SK-N-SH treated with all-trans-retinoic acid at 6 μM for 48 hours (cell line): Measurements from ENCODE around the gene DPM3.
A peak's percentile ranks its signal among the peaks of the same experiment; 100 is the strongest.

ENCODE experiments used
- ATAC-seq: fragments of 200-7000 bp; cut with Tn5 transposase; 3 replicates; pipeline ENCODE4 v1.9.1; 2020; ENCODE audit warnings: mild to moderate bottlenecking, moderate library complexity
- ARNTL ChIP-seq: fragments of 450-650 bp; formaldehyde crosslinking; IDR thresholded peaks from 2 replicates; pipeline ENCODE4 v1.5.0; 2020; ENCODE audit warnings: low read depth, mild to moderate bottlenecking, moderate library complexity, borderline replicate concordance
- BACH2 ChIP-seq: fragments of 250-450 bp; sonication (Bioruptor Pico); IDR thresholded peaks from 2 replicates; pipeline ENCODE4 v1.9.0; 2021; ENCODE audit warnings: mild to moderate bottlenecking, borderline replicate concordance
- CSDC2 ChIP-seq: fragments of 250-450 bp; sonication (Bioruptor Pico); IDR thresholded peaks from 2 replicates; pipeline ENCODE4 v1.5.0; 2020; ENCODE audit warnings: mild to moderate bottlenecking, moderate library complexity
- ESRRG ChIP-seq: fragments of 250-450 bp; sonication (Bioruptor Pico); IDR thresholded peaks from 2 replicates; pipeline ENCODE4 v1.6.1; 2021; ENCODE audit warnings: mild to moderate bottlenecking
- GLIS3 ChIP-seq: fragments of 250-450 bp; sonication (Bioruptor Pico); IDR thresholded peaks from 2 replicates; pipeline ENCODE4 v1.5.0; 2020; ENCODE audit warnings: mild to moderate bottlenecking, moderate library complexity
- ISL1 ChIP-seq: fragments of 250-450 bp; sonication (Bioruptor Pico); IDR thresholded peaks from 2 replicates; pipeline ENCODE4 v2.1.2; 2022; ENCODE audit warnings: mild to moderate bottlenecking, moderate library complexity
- OSR1 ChIP-seq: fragments of 250-450 bp; sonication (Bioruptor Pico); IDR thresholded peaks from 2 replicates; pipeline ENCODE4 v1.8.0; 2022; ENCODE audit warnings: moderate library complexity, mild to moderate bottlenecking, inconsistent platforms
- PPARA ChIP-seq: fragments of 250-450 bp; sonication (Bioruptor Pico); IDR thresholded peaks from 2 replicates; pipeline ENCODE4 v1.5.0; 2020; ENCODE audit warnings: mild to moderate bottlenecking, borderline replicate concordance
- RARB ChIP-seq: fragments of 250-450 bp; sonication (Bioruptor Pico); IDR thresholded peaks from 2 replicates; pipeline ENCODE4 v1.8.0; 2021; ENCODE audit warnings: mild to moderate bottlenecking, moderate library complexity
- SNAI2 ChIP-seq: fragments of 250-450 bp; sonication (Bioruptor Pico); IDR thresholded peaks from 2 replicates; pipeline ENCODE4 v1.5.0; 2020; ENCODE audit warnings: mild to moderate bottlenecking, moderate library complexity
- TCF4 ChIP-seq: fragments of 250-450 bp; sonication (Bioruptor Pico); IDR thresholded peaks from 2 replicates; pipeline ENCODE4 v1.8.0; 2021; ENCODE audit warnings: mild to moderate bottlenecking, moderate library complexity, borderline replicate concordance
- TOX ChIP-seq: fragments of 250-450 bp; sonication (Bioruptor Pico); IDR thresholded peaks from 2 replicates; pipeline ENCODE4 v1.8.0; 2021; ENCODE audit warnings: mild to moderate bottlenecking, moderate library complexity, borderline replicate concordance
- ZC3H10 ChIP-seq: fragments of 250-450 bp; sonication (Bioruptor Pico); IDR thresholded peaks from 2 replicates; pipeline ENCODE4 v1.5.1; 2021; ENCODE audit warnings: mild to moderate bottlenecking, moderate library complexity
- ZFP3 ChIP-seq: fragments of 250-450 bp; sonication (Bioruptor Pico); IDR thresholded peaks from 2 replicates; pipeline ENCODE4 v1.5.0; 2020; ENCODE audit warnings: mild to moderate bottlenecking, moderate library complexity
- ZFP30 ChIP-seq: fragments of 450-650 bp; formaldehyde crosslinking; IDR thresholded peaks from 2 replicates; pipeline ENCODE4 v1.5.0; 2022; ENCODE audit warnings: mild to moderate bottlenecking, moderate library complexity
- ZNF70 ChIP-seq: fragments of 450-650 bp; formaldehyde crosslinking; IDR thresholded peaks from 2 replicates; pipeline ENCODE4 v1.5.0; 2020; ENCODE audit warnings: mild to moderate bottlenecking, moderate library complexity
- TF ChIP-seq, protein P1 (sequence below): fragments of 250-450 bp; sonication (Bioruptor Pico); IDR thresholded peaks from 2 replicates; pipeline ENCODE4 v1.5.1; 2020; ENCODE audit warnings: low read depth, mild to moderate bottlenecking, moderate library complexity
- TF ChIP-seq, protein P2 (sequence below): fragments of 250-450 bp; sonication (Bioruptor Pico); IDR thresholded peaks from 2 replicates; pipeline ENCODE4 v1.8.0; 2020; ENCODE audit warnings: mild to moderate bottlenecking, moderate library complexity, borderline replicate concordance
- TF ChIP-seq, protein P3 (sequence below): fragments of 250-450 bp; sonication (Bioruptor Pico); IDR thresholded peaks from 2 replicates; pipeline ENCODE4 v1.8.0; 2021; ENCODE audit warnings: low read depth, mild to moderate bottlenecking, moderate library complexity, borderline replicate concordance

The DPM3 gene

DNA sequence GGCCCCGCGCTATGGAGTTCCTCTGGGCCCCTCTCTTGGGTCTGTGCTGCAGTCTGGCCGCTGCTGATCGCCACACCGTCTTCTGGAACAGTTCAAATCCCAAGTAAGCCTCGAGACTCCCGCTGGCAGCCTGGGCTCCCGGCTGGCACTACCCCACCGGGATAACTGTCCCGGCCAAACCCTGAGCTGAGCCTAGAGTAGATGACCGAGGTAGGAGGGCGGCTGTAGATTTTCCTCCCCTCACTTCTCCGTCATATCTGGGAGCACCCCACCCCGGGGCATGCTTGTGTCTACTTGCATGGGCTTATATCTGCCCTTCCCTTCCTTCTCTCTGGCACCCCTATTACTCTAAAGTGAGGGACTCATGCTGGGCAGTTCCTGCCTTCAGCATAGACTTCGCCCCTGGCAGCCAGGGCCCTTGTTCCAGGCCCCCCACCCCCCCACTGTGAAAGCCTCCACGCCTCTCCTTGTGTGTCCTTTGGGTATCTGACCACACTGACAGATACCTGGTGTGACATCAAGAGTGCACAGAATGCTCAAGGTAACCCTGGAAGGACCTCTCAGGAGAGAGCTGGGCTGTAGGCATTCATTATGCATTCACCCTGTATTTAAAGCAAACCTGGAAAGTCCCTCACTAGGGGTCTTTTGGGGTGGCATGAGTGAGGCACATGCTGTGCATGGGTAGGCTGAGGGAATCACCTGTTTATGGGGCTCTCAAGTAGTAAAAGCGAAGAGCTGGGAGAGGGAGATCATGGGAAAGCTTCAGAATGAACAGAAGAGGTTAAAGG, 12.2 kb downstream of the DPM3 start:
- no peak for TF ChIP-seq ZC3H10 (CRISPR knock-in tag)
- peak; percentile 98 for TF ChIP-seq ZNF70 (CRISPR knock-in tag)
- peak; percentile 45 for ATAC-seq

DNA sequence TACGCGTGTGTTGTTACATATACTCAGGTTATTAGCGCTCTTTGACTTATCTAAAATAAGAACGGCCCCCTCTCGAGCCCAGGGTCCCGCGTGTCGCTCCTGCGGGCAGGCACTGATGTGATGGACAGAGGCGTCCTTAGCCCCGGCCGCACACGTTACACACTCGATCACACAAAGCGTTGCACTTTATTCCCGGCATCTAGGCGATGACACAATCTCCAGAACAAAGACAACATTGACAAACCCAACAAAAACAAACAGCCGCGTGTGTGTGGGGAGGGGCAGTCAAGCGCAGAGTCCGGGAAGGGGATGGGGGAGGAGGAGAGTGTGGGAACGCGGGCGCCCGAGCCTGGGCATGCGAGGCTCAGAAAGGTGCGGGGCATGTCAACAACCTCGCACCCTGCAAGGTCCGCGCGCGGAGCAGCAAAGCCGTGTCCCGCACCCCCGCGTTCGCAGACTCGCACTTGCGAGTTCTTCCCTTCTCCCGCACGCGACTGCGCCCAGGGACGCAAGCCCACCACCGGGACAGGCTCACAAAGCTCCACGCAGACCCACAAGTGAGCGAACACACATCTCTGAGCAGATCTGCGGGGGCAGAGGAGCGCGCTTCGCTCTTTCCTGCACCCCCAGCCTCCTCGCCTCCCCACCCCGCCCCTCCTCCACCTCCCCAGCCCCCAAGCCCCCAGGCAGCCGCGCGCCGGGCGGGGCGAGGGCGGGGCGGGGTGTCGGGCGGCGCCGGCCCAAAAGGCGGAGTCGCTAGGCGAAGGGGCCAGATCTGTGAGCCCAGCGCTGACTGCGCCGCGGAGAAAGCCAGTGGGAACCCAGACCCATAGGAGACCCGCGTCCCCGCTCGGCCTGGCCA, 13.0 kb downstream of the DPM3 start, which contains the start of gene EFNA1:
Gene EFNA1 (plus strand): TSS at position 772 of the 862 bp plus-strand sequence. CDS start 102 bp downstream, outside the sequence.
- TF ChIP-seq, protein P1, sequence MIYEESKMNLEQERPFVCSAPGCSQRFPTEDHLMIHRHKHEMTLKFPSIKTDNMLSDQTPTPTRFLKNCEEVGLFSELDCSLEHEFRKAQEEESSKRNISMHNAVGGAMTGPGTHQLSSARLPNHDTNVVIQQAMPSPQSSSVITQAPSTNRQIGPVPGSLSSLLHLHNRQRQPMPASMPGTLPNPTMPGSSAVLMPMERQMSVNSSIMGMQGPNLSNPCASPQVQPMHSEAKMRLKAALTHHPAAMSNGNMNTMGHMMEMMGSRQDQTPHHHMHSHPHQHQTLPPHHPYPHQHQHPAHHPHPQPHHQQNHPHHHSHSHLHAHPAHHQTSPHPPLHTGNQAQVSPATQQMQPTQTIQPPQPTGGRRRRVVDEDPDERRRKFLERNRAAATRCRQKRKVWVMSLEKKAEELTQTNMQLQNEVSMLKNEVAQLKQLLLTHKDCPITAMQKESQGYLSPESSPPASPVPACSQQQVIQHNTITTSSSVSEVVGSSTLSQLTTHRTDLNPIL = no peak
- no peak for TF ChIP-seq CSDC2 (CRISPR knock-in tag)
- TF ChIP-seq ARNTL (CRISPR knock-in tag) = no peak
- TF ChIP-seq ZFP30 = no peak
- no peak for TF ChIP-seq TCF4
- no peak for TF ChIP-seq ESRRG (CRISPR knock-in tag)
- TF ChIP-seq, protein P2, sequence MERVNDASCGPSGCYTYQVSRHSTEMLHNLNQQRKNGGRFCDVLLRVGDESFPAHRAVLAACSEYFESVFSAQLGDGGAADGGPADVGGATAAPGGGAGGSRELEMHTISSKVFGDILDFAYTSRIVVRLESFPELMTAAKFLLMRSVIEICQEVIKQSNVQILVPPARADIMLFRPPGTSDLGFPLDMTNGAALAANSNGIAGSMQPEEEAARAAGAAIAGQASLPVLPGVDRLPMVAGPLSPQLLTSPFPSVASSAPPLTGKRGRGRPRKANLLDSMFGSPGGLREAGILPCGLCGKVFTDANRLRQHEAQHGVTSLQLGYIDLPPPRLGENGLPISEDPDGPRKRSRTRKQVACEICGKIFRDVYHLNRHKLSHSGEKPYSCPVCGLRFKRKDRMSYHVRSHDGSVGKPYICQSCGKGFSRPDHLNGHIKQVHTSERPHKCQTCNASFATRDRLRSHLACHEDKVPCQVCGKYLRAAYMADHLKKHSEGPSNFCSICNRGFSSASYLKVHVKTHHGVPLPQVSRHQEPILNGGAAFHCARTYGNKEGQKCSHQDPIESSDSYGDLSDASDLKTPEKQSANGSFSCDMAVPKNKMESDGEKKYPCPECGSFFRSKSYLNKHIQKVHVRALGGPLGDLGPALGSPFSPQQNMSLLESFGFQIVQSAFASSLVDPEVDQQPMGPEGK = no peak
- TF ChIP-seq BACH2 (CRISPR knock-in tag) = no peak
- TF ChIP-seq SNAI2 (CRISPR knock-in tag) = no peak
- TF ChIP-seq GLIS3 (CRISPR knock-in tag) = no peak
- no peak for TF ChIP-seq ZNF70 (CRISPR knock-in tag)
- TF ChIP-seq TOX (CRISPR knock-in tag) = no peak
- peak; percentile 80 for ATAC-seq

DNA sequence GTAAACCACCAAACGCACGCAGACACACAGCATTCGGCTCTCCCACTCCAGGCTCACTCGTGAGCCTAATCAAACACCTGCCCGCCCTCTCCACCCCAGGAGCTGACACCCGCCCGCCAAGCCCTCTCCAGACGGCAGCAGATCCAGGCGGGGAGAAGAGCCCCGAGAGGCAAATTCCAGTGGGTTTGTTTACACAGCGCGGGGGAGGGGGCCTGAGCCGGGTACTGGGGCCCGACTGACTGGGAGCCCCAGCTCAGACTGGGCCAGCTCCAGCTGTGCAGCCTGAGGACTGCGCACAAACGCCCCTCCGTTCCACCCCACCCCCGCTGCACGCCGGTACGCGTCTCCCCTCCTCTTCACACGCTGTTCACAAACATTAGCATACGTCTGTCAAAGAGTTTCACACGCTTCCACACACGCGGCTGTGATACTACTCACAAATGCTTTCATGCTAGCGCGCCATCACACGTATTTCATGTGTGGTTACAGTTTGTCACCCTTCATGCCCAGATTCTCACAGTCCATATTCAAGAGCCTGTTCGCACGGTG, 13.7 kb downstream of the DPM3 start:
- peak; percentile 4; the same call in 2 of the 3 replicates for ATAC-seq
- TF ChIP-seq SNAI2 (CRISPR knock-in tag) (no peak), TCF4 (no peak), TOX (CRISPR knock-in tag) (no peak), RARB (CRISPR knock-in tag) (no peak), ZFP3 (CRISPR knock-in tag) (no peak), ZNF70 (CRISPR knock-in tag) (no peak), CSDC2 (CRISPR knock-in tag) (no peak)
- TF ChIP-seq, protein P1 = no peak

DNA sequence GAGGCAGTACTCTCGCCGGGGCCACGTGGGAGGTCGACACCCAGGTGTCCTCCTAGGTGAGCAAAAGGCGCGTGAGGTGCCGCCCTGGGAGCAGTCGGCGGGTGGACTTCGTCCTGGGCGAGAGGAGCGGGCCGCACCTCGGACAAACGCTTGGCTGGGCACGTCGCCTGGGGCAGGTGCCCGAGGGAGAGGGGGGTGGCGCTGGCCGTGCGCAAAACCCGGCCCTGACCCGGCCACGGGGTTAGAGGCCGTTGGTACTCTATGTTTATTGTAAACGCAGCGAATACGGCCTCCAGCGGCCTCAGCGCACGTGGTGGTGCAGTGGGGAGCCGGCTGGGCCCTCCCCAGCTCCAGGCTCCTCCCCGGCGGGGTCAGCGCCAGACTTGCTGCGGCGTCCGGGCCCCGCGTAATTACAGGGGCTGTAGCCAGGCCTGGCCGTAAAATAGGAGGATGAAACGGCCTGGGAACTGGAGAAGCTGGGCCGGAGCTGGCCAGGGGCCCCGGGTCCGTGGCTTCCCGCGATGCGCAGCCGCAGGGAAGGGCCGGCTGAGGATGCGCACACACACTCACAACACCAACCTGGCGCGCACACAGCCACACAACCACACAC, 14.3 kb downstream of the DPM3 start:
- no peak for ATAC-seq
- TF ChIP-seq ARNTL (CRISPR knock-in tag) (no peak), ZFP30 (no peak), SNAI2 (CRISPR knock-in tag) (no peak), ZNF70 (CRISPR knock-in tag) (no peak), OSR1 (CRISPR knock-in tag) (no peak), ESRRG (CRISPR knock-in tag) (no peak), PPARA (CRISPR knock-in tag) (no peak), BACH2 (CRISPR knock-in tag) (no peak), ISL1 (CRISPR knock-in tag) (no peak), CSDC2 (CRISPR knock-in tag) (no peak)
- TF ChIP-seq, protein P1 = no peak
- TF ChIP-seq, protein P3, sequence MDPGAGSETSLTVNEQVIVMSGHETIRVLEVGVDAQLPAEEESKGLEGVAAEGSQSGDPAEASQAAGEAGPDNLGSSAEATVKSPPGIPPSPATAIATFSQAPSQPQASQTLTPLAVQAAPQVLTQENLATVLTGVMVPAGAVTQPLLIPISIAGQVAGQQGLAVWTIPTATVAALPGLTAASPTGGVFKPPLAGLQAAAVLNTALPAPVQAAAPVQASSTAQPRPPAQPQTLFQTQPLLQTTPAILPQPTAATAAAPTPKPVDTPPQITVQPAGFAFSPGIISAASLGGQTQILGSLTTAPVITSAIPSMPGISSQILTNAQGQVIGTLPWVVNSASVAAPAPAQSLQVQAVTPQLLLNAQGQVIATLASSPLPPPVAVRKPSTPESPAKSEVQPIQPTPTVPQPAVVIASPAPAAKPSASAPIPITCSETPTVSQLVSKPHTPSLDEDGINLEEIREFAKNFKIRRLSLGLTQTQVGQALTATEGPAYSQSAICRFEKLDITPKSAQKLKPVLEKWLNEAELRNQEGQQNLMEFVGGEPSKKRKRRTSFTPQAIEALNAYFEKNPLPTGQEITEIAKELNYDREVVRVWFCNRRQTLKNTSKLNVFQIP (CRISPR knock-in tag) = no peak
- TF ChIP-seq, protein P2 = no peak
